HG02763 (cell line): Measurements from ENCODE around the gene ETV7.

Source experiments
- ATAC-seq: cut with Tn5 transposase; IDR thresholded peaks from one replicate; pipeline ENCODE4 v1.9.1; 2021; ENCODE audit warnings: mild to moderate bottlenecking, moderate library complexity; ENCODE audit not compliant: unreplicated experiment

The ETV7 gene

DNA sequence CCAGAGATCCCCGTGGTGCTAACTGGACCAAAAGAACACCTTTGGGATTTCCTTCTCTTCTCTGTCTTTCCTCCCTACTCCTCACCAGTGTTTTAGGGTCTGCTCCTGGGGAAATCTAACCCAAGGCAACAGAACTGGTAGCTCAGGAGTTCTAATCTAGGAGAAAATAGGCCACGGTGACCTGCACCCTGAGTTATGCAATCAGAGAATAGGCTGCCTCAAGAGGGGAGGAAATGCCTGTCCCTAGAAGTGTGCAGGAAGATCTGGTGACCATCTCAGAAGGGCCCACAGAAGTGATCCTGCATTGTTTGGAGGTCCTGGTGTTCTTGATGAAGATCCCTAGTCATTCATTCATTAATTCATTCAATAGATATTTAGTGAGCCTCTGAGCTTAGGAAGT, 3.4 kb downstream of the ETV7 start:
- ATAC-seq: no peak

DNA sequence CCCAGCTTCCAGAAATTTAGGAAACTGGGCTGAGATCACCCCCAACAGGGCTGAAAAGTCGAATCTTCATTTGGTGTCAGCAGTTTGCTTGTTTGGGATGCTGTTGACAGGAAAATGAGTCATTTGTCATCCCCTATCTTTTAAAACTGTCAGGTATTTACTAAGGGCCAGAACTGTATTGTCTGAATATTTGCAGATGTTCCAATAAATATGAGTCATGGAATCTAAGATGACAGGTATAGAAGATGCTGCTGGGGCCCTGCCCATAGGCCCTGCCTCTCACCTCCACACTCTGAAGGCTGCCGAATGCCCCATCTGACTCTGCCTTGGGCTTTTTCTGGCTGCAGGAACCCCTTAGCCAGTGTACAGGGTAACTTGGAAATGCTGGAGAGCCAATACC, 3.9 kb downstream of the ETV7 start:
- no peak for ATAC-seq

DNA sequence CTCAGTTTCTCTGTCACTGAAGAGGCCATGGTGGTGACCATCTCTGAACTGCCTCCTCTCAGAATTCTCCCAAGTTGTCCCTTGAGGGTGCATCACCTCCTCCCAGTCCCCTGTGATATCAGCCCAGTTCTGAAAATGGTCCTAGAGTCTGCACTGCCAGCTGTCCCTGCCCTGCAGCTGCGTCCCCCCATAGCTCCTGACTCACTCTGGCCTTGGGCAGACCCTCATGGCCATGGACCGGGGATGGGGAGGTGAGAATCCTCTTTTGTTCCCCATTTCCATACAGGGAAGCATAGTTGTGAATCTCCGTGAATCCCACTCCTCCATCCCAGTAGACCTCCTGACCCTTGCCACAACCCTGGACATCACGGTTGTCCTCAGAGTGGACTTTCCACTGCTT, 4.5 kb downstream of the ETV7 start:
- ATAC-seq: no peak

DNA sequence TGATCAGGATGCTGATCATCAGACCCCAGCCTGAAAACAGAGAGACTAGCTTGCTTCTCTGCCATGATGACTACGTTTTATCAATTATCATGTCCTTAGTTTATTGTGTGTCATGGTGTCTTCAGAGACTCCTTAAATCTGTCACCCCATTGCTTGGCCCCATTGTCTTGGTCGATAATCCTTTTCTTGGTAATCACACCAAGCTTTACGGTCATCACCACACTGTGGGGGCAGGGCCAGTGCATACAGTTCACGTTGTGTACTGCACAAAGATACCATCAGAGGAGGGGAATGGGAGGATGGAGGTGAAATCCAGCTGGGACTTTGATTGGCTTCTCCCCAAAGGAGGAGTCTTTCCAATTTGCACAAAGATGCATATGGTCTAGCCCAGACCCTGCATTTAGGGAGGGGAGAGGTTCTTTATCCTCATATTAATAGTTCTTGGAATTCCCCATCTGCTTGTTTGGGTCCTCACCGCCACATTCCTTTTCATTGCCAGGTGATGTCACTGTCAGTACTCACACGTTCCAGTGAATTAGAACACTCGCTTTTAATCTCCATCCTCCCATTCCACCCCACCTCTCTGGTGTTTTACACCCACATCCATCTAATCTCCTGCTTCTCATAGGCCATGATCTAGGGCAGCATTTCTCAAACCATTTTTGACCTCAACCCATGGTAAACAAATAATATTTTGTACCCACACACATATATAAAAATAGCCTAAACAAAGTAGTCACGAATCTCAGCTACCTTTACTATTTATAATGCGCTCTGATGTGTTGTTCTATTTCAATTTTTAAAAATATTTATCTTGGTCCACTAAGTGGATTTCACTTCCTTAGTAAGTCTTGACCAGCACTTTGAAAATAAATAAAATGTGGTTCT, 5.7 kb downstream of the ETV7 start:
- ATAC-seq: no peak

DNA sequence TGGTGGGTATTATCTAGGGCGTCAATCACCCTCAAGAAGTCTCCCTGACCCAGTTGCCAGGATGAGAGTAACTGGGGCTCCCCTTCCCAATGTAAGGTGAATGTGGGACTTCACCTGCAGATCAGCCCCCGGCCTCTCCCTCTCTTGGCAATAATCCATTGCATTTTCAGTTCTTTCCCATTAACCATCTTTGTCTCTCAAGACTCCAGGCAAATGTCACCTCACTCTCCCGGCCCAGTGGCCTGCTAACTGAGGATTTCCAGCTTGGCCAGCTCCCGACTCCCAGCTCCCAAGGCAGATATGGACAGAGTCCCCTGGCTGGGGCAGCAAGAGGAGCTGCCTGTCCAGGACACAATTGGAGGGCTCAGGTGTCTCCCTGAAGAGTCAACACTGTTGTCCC, 7.3 kb downstream of the ETV7 start:
- ATAC-seq: no peak

DNA sequence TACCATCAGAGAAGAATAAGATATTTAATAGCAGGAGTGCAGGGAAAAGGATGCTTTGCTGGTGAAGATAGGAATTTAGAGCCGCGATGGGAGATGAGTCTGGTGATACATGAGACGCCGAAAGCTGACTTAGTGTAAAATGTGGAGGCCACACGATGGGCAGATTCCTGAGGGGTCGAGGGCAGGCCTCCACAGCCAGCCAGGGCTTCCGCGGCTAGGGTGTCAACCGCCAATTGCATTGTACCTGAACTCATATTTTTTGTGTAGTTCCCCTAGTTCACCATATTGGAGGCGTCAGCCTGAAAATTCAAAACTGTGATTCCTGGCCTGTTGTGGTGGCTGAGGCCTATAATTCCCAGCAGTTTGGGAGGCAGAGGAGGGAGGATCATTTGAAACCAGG, 8.5 kb downstream of the ETV7 start:
- no peak for ATAC-seq

DNA sequence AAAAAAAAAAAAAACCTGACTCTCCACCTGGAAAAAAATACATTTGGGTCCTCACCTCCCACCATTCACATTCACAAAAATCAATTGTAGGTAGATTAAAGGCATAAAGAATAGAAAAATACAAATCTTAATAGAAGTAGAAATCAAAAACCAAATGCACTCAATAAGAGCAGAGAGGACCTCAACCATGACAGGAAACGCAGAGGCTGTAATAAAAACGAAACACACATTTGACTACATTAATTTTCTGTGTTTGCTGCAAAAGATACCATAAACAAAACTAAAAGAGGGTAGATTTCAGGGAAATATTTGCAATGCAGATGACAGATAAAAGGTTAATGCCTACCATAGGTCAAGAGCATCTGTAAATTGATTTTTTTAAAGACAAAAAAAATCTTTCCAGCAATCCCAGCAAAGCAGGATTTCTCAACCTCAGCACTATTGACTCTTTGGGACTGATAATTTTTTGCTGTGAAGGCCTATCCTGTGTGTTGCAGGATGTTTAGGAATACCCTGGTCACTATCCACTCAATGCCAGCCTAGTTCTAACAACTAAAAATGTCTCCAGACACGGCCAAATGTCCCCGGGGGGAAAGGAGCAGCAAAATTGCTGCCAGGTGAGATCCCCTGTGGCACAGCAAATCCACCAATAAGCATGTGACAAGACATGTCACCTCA, 9.1 kb downstream of the ETV7 start:
- no peak for ATAC-seq

DNA sequence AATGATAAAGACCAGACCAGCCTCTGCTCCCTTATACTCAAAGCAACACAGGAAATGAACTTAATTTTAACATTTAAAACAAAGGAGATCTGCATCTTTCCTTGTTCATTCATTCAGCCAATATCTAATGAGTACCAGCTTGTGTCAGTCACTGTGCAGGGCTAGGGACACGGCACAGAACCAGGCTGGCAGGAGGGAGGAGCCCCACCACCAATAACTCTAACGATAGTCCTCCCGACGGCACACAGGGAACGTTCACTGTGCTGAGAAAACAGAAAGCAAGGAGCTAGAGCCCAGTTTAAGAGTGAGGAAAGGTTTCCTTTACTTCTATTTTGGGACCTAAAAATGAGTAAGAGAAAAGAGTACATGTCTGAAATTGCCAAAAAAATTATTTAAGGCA, 9.9 kb downstream of the ETV7 start:
- ATAC-seq: no peak

DNA sequence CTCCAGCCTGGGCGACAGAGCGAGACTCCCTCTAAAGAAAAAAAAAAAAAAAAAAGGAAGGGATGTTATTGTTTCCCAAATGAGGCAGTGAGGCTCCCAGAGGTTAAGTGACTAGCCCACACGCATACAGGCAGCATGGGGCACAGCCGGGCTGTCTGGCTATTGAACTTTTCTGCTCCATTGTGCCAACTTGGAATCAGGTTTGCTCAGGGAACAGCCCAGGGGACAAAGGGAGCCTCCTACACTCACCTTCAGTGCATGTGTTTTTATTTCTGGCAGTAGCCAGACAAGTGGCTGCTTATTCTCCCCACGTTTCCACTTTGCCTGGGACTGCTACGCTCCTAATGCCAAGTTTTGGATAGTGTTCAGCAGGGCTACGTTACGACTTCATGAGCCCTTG, 10.7 kb downstream of the ETV7 start:
- no peak for ATAC-seq

DNA sequence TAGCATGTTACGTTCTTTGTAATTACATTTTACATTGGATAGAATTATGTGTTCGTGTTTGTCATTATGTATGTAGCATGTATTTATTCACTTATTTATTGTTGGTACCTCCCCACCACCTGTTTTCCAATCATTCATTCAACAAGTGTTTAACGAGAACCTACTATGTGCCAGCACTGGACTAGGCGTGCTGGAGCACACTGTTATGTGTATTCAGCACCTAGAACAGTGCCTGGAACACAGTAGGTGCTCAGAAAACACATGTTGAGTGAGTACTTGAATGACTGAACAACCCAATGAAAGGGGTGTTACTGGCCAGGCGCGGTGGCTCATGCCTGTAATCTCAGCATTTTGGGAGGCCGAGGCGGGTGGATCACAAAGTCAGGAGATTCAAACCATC, 11.3 kb downstream of the ETV7 start:
- ATAC-seq: no peak

DNA sequence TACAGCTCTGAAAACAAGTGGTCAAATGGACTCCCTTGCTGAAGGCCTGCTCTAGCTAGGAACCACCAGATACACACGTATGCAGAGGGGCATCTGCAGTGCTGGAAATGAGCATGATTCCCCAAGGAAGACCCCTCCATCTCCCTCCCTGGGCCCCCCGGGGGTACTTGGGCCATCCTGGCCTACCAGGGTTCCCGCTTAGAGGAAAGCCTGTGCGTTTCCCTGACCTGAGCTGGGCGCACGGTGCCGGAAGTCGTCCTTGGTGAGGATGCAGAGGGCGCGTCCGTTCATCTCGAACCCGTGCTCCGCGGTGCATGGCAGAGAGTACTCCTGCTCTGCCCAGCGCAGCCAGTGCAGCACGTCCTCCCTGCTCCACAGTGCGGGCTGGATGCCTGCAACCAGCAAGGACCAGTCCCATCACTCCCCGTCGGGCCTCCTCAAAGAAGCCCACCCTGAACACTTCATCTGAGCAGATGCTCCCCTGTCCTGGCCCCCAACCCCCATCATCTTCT, 11.8 kb downstream of the ETV7 start:
- no peak for ATAC-seq

DNA sequence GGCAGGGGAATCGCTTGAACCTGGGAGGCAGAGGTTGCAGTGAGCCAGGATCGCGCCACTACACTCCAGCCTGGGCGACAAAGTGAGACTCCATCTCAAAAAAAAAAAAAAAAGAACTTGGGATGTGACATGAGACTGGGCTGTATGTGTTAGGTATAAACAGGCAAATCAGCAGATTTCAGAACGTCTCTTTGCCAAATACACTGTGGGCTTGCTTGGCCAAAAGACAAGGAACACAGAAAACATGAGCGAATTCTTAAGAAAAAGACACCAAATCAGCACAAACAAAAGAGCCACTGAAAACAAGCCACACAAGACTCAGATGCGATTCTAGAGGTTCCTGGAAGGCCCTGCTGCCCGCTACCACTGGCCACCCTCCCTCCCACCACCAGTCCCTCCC, 12.5 kb downstream of the ETV7 start:
- no peak for ATAC-seq

DNA sequence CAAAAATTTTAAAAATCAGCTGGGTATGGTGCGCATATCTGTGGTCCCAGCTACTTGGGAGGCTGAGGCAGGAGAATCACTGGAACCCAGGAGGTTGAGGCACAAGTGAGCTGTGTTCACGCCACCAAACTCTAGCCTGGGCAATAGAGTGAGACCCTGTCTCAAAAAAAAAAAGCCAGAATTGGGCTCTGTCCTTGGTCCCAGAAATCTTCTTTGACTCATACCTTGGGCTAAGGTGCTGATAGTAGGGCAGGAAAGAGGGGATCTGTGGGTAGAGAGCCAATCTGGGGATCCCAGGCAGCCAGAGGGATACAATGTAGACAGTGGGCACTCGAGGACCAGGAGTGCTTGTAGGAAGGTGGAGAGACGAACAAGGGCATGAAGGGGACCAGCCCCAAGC, 13.3 kb downstream of the ETV7 start:
- ATAC-seq: no peak

DNA sequence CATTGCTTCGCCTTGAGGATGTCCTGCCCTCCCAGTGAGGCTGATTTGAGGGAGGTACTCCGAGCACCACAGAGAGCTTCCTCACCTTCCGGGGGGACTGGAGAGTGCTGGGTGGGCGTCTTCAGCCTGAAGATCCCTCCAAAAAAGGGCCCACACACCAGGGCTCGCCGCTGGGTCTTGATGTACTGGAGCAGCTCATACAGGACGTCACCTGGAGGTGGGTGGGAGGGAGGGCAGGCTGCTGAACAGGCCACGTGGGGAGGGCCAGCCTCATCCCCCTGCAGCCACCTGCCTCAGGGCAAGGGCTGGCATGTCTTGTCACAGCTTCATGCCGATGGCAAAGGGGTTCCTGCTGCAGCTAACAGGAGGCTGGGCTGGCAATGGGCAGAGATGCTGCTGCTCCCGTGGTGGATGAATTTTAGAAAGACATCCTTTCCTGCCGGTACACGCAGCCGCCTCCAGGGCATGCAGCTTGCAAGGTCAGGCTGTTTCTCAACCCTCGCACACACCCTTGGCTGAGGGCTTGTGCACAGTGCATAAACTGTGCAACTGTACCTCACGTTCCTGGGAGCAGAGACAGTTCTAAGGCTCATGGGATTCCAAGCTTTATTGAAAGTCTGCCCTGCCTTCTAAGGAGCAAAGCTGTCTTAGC, 14.0 kb downstream of the ETV7 start:
- no peak for ATAC-seq

DNA sequence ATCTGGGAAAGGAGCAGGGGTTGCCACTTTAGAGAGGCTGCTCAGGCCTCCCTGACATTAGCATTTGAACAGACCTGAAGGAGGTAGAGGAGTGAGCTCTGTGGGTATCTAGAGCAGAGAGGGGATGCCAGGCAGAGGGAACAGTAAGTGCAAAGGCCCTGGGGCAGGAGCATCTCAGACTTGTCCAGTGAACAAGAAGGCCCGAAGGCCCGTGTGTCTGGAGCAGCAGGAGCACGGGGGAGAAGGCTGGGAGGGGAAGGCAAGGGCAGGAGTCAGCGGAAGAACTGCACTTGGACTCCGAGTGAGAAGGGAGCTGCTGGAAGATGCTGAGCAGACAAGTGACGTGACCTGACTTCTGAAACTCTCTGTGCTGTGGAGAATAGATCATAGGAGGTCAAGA, 15.4 kb downstream of the ETV7 start:
- ATAC-seq: no peak

DNA sequence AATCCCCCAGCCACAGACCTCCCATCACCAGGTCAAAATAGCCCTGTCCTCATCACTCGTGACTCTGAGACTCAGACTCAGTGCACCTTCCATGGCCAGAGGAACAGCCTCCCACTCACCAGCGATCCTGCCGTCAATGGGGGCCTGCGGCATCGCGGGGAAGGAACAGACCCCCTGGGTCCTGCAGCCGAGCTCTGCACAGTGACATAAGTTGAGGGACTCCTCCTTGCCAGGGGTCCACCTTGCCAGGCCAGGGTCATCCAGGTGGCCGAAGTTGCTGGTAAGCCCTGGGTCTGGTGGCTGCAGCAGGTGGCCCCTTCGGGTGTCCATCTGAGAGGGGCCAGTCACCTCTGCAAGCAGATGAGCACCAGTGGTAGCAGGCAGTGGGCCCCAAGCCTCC, 16.3 kb downstream of the ETV7 start:
- no peak for ATAC-seq

DNA sequence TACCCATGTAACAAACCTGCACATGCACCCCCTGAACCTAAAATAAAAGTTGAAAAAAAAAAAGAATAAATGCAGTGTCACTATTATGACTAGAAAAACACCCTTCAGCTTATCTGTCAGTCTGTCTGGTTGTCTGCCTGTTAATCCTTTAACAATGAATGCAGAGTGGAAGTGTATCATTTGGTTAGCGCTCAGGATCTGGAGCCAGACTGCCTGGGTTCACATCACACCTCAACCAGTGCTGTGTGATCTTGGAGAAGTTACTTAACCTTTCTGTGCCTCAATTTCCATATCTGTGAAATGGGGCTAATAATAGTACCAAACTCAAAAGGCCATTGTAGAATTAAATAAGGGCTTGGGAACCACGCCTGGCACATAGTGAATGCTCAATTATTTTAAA, 16.8 kb downstream of the ETV7 start:
- ATAC-seq: no peak

DNA sequence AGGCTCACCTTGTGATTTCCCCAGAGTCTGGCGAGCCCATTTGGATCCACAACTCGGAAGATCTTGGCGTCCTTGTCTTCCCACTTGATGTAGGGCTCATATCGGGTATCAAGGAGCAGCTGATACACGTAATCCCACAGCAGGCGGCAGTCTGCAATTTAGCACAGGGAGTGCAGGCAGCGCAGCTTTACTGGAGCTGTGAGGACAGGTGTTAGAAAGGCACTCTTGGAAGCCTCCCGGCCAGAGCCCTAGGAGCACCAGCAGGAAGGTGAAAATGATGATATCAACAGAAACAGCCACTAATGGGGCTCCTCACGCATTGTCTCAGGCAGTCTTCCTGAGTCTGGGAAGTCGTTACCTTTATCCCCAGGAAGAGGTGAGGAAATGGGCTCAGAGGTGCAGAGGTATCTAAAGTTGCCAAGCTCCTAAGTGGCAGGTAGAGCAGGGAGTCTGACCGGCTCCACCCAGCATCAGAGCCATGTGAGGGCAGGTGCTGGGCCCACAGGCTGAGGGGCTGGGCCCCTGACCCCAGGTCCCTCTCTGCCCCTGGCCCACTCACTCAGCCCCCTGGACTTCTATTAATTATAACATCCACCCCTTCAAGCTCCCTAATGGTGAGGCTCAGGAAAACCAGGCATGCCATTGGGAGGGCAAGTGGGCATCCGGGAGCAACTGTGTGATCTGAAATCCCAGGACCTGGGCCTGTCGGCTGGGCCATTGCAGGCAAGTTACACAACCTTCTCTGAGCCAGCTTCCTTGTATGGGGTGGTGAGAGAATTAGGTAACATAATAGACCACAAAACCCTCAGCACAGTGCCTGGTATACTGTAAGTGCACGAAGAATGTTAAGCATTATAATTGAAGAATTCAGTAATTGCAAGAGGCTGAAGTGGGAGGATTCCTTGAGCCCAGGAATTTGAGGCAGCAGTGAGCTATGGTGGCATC, 18.3 kb downstream of the ETV7 start:
- no peak for ATAC-seq

DNA sequence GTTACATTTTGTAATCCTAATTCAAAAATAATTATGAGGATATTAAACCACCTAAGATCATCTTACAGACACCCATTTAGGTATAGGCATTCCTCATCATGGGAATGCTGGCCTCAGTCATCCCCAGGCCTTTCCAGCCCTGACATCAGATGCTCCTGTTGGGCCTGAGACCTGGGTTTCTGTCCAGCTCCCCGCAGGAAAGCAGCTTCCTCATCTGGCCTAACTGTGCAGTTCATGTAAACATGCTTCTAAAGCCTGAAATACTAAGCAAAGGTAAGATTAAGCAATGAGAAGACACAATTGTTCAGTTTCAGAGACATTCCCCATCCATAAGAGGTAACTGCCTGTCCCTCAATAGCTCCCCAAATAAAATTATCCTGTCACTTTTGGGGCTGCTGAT, 19.0 kb downstream of the ETV7 start:
- ATAC-seq: no peak

DNA sequence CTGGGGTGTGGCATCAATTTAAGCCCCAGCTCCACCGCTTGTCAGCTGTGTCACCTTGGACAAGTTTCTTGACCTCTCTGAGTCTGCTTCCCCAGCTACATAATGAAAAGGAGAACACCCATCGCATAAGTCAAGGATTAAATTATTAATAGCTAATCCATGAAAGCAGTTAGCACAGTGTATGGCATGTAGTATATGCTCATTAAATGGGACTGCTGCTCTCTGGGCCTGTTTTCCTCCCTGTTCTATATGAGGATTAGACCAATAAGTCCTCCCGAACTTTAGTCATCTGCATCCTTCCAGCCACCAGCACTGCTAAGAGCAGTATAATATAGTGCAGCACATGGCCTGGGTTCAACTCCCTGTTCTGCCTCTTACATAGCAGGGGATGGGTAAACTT, 19.7 kb downstream of the ETV7 start:
- no peak for ATAC-seq
